ENCODE measurements around the gene TMC7.
"Not testable (repeated sequence)": the region's sequence is repeated elsewhere in the genome, so short reads cannot be mapped to it uniquely, and the experiment has no call there.

- TF ChIP-seq, protein P1, sequence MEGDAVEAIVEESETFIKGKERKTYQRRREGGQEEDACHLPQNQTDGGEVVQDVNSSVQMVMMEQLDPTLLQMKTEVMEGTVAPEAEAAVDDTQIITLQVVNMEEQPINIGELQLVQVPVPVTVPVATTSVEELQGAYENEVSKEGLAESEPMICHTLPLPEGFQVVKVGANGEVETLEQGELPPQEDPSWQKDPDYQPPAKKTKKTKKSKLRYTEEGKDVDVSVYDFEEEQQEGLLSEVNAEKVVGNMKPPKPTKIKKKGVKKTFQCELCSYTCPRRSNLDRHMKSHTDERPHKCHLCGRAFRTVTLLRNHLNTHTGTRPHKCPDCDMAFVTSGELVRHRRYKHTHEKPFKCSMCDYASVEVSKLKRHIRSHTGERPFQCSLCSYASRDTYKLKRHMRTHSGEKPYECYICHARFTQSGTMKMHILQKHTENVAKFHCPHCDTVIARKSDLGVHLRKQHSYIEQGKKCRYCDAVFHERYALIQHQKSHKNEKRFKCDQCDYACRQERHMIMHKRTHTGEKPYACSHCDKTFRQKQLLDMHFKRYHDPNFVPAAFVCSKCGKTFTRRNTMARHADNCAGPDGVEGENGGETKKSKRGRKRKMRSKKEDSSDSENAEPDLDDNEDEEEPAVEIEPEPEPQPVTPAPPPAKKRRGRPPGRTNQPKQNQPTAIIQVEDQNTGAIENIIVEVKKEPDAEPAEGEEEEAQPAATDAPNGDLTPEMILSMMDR (conservative IDR thresholded peaks at IDR 0.05; ENCODE audit: low read length), result not testable (repeated sequence)
- not testable (repeated sequence) for TF ChIP-seq EZH2phosphoT487 (IDR thresholded peaks at IDR 0.05; ENCODE audit: borderline replicate concordance)
Observed at GRCh38 chr16:18993531-18993930, 9.8 kb downstream of the TMC7 start.

Data from Loucy (cell line).